HL-60/S4 (cell line): Measurements from ENCODE around the gene FBXW8.

Experiments used
- in situ Hi-C: fragments of 300-500 bp; cut with MboI; formaldehyde crosslinking; loops from 2 replicates; pipeline ENCODE4 v1.14.3; 2022; ENCODE audit warnings: low sequenced_read_pairs

The FBXW8 gene

GRCh38 chr12:116884871-116885270 lies 25.9 kb upstream of the FBXW8 start:
- in situ Hi-C loops, result no loop called here

DNA sequence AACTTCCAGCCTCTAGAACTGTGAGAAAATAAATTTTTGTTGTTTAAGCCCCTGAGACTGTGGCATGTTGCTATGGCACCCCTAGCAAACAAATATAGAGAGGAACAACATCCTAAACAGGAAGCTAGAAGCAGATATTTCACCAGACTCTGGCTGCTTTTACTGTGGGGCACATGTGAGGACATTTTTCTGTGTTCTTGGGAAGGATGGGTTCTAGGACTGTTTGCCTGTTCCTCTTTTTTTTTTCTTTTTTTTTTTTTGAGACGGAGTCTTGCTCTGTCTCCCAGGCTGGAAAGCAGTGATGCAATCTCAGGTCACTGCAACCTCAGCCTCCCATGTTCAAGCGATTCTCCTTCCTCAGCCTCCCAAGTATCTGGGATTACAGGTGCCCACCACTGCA lies 25.3 kb upstream of the FBXW8 start:
- in situ Hi-C loops, result no loop called here

DNA sequence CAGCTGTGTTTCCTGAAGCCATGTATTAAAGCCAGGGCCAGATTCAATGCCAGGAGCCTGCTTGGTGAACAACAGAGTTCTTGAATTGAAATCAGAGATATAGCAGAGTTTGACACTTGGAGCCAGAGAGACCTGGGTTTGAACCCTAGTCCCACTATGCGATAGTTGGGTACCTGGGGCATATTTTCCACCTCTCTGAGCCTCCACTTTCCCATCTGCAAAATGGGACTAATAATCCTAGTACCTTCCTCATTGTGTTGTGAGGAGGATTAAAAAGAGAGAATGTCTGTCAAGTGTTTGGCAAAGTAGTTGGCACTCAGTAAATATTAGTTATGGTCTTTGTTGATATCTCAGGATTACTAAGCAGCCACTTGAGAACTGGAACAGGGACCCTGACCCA lies 23.5 kb upstream of the FBXW8 start:
- in situ Hi-C loops, result no loop called here

DNA sequence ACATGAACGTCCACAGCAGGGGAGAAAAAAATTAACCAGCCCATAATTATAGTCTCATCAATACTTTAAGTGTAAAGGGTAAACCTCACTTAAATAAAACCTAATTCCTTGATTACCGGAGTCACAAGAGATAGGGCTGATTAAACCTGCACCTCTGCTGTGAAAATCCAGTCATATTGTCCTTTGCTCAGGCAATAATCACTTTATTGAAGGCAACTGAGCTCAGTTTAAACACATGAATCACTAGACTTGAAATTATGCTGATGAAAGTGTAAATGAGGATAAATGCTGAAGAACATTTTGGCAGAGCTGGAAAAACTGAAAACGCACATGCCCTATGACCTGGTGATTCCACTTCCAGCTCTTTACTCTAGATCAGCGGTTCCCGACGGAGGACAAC lies 22.9 kb upstream of the FBXW8 start:
- in situ Hi-C loops, result no loop called here

- in situ Hi-C loops, result no loop called here
Measured at GRCh38 chr12:116890330-116890729, 20.4 kb upstream of the FBXW8 start.

GRCh38 chr12:116891019-116891418 lies 19.7 kb upstream of the FBXW8 start:
- in situ Hi-C loops, result no loop called here

GRCh38 chr12:116892349-116893140 lies 18.2 kb upstream of the FBXW8 start:
- in situ Hi-C loops, result no loop called here

DNA sequence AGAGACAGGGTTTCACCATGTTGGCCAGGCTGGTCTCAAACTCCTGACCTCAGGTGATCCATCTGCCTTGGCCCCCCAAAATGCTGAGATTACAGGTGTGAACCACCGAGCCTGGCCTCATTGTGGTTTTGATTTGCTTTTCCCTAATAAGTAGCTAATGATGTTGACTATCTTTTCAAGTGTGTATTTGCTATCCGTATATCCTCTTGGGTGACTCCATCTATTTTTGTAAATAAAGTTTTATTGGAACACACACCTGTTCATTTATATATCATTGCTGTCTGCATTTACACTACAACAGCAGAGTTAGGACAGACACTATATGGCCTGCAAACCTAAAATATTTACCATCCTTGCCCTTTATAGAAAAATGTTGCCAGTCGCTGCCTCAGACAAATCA lies 15.8 kb upstream of the FBXW8 start:
- in situ Hi-C loops, result no loop called here

- in situ Hi-C loops, result no loop called here
Measured at GRCh38 chr12:116896411-116896924, 14.3 kb upstream of the FBXW8 start.

- in situ Hi-C loops, result no loop called here
Measured at GRCh38 chr12:116897476-116897875, 13.3 kb upstream of the FBXW8 start.

GRCh38 chr12:116898669-116899068 lies 12.1 kb upstream of the FBXW8 start:
- in situ Hi-C loops, result no loop called here

DNA sequence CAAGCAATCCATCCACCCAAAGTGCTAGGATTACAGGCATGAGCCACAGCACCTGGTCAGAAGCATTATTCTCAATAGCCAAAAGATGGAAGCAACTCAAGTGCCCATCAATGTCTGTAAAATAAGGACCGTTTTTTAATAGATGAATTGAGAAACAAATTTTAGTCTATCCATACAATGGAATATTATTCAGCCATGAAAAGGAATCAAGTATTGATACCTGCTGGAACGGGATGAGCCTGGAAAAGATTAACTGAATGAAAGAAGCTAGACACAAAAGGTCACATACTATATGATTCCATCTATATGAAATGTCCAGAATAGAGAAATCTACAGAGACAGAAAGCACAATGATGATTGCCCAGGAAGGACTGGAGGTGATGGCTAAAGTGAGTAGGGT lies 9.1 kb upstream of the FBXW8 start:
- in situ Hi-C loops, result no loop called here

DNA sequence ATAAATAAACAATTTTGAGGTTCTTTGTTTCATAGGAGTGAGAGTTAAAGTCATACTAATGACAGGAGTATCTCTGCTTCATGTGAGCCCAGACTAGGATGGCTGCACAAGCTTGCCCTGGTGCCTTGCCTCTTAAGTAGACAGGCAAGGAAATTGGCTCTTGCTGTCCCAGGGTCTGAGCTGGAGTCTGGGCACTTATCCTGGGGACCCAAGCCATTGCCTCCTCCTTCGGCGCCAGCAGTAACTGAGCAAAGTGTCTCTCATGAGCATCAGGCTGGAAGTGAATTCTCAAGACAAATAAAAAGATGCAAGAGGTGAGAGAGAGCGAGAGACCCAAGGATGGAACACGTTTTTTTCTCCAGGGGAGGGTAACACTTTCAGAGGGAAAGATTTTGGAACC lies 6.9 kb upstream of the FBXW8 start:
- in situ Hi-C loops, result no loop called here

DNA sequence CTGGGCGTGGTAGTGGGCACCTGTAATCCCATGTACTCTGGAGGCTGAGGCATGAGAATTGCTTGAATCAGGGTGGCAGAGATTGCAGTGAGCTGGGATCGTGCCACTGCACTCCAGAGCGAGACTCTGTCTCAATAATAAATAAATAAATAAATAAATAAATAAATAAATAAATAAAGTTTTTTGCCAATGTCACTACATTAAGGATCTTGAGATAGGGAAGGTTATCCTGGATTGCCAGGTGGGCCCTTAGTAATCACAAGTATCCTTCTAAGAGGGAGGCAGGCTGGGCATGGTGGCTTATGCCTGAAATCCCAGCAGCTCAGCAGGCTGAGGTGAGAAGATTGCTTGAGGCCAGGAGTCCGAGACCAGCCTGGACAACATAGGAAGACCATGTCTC lies 4.5 kb upstream of the FBXW8 start:
- in situ Hi-C loops, result no loop called here

DNA sequence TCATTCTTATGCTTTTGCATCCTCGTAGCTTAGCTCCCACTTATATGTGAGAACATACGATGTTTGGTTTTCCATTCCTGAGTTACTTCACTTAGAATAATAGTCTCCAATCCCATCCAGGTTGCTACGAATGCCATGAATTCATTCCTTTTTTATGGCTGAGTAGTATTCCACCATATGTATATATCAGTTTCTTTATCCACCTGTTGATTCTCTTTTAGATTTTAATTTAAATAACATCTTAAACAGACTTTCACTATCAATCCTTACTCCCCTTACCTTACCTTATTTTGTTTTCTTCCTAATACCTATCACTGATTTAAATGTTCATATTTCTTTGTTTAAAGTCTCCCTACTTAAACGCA lies 488 bp upstream of the FBXW8 start:
- in situ Hi-C loops, result no loop called here

DNA sequence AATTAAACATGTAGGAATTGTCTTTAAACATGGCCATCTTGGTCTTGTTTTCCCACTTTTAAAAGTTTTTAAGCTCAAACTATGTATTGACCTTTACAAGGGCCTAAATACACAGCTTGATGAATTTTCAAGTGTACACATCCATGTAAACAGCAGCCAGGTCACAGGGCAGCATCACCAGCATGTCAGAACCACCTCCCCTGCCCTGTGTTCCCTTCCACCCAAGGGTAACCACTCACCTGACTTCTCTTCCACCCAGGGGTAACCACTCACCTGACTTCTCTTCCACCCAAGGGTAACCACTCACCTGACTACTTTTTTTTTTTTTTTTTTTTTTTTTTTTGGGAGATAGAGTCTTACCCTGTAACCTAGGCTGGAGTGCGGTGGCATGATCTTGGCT lies 4.6 kb downstream of the FBXW8 start:
- in situ Hi-C loops, result no loop called here

DNA sequence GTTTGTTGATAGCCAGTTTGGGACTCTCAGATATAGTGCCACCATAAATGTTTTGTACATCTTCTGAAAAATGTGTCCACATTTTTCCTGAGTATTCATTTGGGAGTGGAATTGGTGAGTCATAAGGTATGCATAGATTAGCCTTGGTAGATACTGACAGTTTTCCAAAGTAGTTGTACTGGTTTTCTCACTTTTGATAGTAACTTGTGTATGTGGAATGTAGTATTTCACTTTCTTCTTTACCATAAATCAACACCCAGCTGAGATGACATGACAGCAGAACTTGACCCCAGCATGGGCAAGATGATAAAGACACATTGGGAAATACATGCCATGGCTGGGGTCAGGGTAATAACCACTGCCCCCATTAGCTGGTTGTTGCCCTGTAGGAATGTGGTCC lies 5.4 kb downstream of the FBXW8 start:
- in situ Hi-C loops, result no loop called here

DNA sequence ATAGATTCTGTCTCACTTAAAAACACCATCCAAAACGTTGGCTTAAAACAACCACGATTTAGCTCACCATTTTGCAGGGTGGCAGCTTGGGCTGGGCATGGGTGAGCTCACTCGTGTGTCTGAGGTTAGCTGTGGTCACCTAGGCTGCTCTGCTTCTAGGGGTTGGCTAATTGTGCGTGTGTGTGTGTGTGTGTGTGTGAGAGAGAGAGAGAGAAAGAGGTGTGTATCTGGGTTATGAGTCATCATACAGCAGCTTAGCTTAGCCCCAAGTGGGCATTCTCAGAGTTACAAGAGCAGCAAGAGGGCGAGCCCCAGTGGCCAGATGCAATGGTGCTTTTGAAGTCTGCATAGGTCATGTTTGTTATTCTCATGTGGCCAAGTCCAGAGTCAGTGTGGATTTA lies 6.0 kb downstream of the FBXW8 start:
- in situ Hi-C loops, result no loop called here

GRCh38 chr12:116918464-116918863 lies 7.7 kb downstream of the FBXW8 start:
- in situ Hi-C loops, result no loop called here

DNA sequence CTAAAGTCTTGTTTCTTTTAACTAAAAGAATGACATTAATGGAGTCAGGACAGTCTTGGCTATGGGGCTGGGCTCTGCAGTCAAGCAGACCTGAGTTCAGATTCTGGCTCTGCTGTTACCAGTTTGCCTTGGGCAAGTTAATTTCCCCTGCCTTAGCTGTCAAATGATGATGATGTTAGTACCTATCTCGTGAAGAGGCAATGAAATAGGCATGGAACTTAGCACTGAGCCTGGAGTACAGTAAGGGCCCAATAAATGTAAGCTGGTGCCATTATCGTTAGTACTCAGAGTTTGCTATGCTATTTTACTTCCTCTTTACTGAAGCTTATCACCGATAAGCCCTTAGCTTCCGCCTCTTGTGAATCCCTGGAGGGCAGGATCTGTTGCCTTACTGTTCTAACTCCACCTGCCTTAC lies 8.5 kb downstream of the FBXW8 start:
- in situ Hi-C loops, result no loop called here

- in situ Hi-C loops, result no loop called here
Measured at GRCh38 chr12:116919706-116920485, 9.1 kb downstream of the FBXW8 start.

GRCh38 chr12:116920939-116921338 lies 10.2 kb downstream of the FBXW8 start:
- in situ Hi-C loops, result no loop called here
